GM19452 (cell line): Measurements from ENCODE around the gene LIPT2.

Experiments
- ATAC-seq: cut with Tn5 transposase; IDR thresholded peaks from one replicate; pipeline ENCODE4 v1.9.1; 2021; ENCODE audit not compliant: unreplicated experiment

Gene LIPT2

DNA sequence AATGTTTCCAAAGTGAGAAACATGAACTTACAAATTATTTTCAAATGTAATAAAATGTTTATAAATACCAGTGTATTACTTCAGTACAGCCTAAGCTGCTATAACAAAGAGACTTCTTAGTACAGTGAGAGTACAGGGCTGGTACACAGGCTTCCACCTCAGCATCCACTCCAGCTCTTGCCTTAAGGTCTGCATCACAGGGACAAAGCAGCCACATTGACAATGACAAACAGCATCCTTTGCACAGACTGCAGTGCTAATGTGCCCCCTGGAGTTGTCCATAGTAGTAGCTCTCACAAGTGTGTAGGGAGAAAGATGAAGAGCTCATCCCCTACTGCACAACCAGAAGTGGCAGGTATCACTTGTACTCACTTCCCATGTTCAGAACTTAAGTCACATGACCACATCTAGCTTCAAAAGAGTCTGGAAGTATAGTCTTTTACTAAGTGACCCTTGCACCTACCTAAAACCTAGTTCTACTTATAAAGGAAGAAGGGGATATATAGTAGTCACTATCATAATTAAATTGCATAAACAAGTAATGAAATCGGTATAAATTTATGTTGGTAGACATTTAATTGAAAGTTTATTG lies 10.7 kb upstream of the LIPT2 start:
- no peak for ATAC-seq

DNA sequence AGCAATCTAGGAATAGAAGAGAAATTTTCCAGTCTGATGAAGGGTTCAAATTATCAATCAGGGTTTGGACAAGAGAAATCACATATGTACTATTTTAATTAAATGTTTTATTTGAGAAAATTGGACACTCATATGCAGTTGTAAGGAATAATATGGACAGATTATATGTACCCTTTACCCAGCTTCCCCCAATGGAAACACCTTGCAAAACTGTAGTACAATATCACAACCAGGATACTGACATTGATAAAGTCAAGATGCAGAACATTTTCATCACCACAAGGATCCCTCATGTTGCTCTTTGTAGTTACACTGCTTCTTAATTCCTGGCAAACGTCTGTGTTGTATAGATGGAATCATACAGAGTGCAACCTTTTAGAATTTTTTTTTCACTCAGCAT lies 1.4 kb upstream of the LIPT2 start:
- no peak for ATAC-seq

DNA sequence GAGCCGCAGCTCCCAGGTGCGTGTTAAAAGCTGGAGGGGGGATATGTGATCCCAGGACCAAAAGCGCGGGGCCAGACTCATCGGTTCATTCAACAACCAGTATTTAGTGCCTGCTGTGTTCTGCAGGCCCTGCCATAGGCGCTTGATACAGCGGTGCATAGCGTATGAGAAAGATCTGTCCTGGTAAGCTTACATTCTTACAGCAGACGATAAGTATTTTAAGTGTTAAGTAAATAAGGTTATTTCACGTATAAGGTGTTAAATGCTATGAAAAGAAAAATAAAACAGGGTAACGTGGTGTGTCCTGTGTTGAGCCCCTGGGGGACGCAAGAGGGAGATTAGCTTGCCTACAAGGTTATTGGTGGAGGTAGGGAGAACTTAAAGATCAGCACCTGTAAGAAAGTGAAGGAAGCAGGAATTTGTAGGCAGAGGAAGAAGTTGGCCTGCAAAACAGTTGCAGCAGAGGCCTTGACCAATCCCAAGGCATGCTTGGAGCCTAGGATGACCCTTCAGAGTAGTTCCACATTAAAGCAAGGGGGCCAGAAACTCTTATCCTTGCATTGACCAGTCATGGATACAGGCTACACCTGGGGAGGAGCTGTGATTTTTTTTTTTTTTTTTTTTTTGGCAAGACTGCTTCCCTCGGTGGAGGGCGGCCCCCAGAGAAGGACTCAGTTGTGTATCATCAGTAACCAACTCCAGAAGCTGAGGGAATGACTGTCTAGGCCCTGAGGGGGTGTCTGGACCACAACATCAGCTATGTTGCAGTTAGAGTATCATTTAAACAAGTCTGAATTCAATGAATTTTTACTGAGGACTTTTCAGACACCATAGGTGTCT lies 487 bp upstream of the LIPT2 start:
- no peak for ATAC-seq

DNA sequence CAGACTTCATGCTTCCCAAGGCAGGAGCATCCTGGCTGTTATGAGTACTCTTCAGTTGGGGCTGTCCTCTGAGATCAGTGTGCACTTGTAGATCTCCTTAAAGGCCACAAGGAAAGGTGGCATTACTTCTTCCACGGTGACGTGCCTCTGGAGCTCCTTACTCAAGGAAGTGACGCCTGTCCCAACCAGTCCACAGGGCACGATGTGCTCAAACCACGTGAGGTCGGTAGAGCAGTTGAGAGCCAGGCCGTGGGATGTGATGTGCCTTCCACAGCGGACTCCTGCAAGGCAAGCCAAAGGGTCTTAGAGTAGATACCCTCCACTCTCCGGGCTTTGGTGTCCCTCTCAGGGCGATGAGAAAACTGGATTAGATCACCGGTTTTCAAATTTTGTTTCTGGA lies 1.4 kb downstream of the LIPT2 start:
- no peak for ATAC-seq

GRCh38 chr11:74490941-74491340 lies 2.6 kb downstream of the LIPT2 start:
- ATAC-seq = no peak

DNA sequence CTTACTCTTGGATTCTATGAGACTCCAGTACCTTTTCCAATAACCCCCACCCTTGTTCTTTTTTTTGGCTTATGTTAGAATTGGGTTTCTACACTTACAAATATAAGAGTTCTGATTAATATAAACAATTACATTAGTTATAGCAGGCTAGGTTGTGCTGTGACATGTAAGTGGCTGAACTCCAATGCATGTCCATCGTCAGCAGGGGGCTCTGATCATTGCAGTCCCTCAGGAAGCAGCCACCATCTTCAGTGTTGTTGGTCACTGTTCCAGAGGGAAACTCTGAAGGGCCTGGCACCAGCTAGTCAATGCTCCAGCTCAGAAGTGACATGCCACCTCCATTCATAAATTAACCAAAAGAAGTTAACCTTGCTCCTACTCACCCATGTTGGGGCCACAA lies 5.6 kb downstream of the LIPT2 start:
- ATAC-seq = no peak

DNA sequence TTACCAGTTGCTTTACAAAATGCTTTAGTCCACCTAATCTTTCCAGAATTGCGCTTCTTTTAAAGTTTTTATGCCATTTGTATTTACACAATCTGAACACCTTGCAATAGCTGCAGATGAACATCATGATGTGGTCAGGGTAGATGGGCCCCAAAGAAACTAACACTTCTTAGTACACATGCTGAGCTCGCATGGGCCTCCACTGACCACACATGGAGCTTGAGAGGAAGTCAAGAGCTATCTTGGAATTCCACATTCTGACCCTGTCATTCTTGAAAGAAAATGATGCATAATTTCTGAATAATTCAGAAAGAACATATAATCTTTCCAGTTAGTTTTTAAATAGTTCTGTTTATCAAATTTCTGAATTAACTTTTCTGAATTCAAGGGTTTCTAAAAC lies 7.7 kb downstream of the LIPT2 start:
- no peak for ATAC-seq

GRCh38 chr11:74480688-74481417 lies 12.7 kb downstream of the LIPT2 start:
- ATAC-seq = no peak

GRCh38 chr11:74479732-74480123 lies 13.8 kb downstream of the LIPT2 start:
- ATAC-seq = no peak

GRCh38 chr11:74478877-74479731 lies 14.4 kb downstream of the LIPT2 start:
- no peak for ATAC-seq

- ATAC-seq = no peak
These were observed 17.0 kb downstream of the LIPT2 start for GRCh38 chr11:74476536-74476935.

- no peak for ATAC-seq
These were observed 19.2 kb downstream of the LIPT2 start for GRCh38 chr11:74474316-74474715.

DNA sequence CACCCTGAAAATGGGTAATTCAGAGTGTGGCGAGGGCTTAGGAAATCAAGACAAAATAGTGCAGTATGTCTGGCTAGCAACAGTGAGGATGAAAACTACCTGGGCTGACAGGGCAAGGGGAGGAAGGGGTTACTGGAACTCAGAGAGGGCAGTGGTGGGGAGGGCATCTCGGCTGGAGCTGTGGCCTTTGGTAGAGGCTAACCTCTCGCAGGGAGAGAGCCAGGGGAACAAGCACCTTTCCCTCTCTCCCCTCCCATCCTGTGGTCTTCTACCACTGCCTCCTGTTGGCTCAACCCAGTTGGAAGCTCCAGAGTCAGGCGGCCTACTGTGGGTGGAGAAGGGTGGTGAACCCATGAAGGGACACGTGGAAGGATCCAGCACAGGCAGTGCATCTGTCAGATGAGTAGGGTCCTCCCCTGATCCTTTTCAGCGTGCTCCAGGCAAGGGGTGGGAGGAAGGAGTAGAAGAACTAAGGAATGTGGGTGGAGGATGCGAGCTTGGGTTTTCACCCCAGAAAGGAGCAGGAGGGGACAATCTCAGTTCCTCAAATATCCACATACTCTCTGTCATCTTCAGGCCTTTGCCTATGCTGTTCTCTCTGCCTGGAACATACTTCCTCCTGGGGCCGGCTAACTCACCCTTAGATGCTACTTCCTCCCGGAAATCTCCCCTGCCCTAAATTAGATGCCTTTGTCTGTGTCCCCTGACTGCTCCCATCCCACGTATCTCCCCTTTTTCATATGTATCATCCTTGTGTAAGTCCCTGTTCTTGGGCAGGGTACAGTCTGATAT lies 19.9 kb downstream of the LIPT2 start:
- no peak for ATAC-seq

- ATAC-seq = no peak
These were observed 21.7 kb downstream of the LIPT2 start for GRCh38 chr11:74471668-74472429.

DNA sequence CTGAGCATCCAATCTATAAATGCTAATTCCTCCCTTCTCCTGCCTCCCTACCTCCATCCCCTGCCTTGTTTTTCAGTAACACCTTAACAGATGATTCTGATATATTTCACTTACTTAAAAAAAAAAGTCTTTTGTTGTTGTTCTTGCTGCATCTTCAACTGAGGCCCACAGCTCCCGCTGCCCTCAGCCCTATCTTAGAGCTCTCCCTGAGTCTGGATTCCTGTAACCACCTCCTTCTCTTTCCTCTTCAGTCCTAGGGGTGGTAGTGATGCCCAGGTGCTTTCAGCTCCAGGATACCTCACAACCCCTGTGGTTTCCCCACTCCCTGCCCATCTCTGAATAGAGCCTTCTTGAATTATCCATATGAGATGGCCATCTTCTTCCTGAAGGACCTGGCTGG lies 22.5 kb downstream of the LIPT2 start:
- ATAC-seq = no peak

DNA sequence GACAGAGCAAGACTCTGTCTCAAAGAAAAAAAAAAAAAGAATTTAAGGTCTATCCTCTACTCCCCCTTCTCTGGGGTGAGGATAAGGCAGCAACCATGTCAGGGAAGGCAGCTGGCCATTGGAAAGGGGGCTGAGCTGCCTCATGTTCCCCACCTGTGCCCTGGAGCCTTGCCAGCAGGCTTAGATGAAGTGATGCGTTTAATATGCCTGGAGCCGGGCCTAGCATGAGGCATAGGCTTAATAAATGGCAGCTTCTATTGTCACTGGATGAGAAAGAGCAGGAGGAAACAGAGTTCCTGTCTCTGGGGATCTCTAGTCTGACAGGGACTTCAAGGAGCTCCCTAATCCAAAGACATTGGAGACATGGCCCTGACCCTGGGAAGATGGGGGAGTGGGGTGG lies 23.0 kb downstream of the LIPT2 start:
- no peak for ATAC-seq

- ATAC-seq = no peak
These were observed 24.6 kb downstream of the LIPT2 start for GRCh38 chr11:74468936-74469335.

DNA sequence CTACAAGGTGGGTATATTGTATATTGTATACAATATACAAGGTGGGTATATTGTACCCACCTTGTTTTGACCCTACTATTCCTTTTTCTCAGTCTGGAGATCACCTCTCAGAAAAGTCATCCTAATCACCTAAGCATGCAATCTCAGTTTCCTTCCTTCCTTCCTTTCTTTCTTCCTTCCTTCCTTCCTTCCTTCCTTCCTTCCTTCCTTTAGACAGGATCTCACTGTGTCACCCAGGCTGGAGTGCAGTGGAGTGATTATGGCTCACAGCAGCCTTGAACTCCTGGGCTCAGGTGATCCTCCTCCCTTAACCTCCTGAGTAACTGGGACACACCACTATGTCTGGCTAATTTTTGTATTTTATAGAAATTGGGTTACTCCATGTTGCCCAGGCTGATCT lies 25.0 kb downstream of the LIPT2 start:
- ATAC-seq = no peak

GRCh38 chr11:74468058-74468457 lies 25.5 kb downstream of the LIPT2 start:
- ATAC-seq = no peak
